Stimulated activated CD4-positive, alpha-beta T cell treated with anti-CD3 and anti-CD28 coated beads, Interleukin-1b, Interleukin-23, amount 100 ng/mL, for 48 hours (primary cell): ENCODE measurements around the gene TUBA4A.
A peak's percentile ranks its signal among the peaks of the same experiment; 100 is the strongest.

Experiments used
- DNase-seq: peaks from one replicate; pipeline ENCODE4 v3.0.0-alpha.2; 2020

TUBA4A gene

DNA sequence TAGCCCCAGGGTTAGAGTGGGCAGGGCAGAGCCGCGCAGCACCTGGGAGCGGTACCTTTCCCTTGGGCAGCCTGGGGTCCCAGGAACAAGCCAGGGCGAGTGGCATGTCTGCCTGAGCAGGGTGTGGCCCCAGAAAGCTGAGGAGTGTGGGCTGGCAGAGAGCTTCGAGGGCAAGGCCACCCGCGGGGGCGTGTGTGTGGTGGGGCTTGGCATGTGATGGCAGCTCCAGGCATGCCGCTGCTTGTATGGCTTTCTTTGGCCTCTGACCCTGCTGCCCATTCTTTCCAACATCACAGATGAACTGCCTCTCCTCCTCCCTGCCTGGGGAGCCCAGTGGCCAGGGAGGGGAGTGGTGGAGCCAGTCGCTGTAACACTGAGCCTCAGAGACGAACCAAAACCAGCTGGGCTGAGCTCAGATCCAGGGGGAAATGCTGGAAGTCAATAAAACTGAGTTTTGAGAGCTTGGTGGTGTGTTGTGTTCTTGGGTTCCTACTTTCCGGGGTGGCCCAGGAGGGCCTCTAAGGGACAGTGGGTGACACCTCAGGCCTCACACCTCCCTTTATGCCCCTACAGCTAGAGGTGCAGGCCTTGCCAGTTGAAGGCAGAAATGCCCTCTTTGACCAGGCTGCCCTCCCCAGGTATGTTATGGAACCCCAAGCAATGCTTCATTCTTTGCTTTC, 32.9 kb upstream of the TUBA4A start:
- no peak for DNase-seq

DNA sequence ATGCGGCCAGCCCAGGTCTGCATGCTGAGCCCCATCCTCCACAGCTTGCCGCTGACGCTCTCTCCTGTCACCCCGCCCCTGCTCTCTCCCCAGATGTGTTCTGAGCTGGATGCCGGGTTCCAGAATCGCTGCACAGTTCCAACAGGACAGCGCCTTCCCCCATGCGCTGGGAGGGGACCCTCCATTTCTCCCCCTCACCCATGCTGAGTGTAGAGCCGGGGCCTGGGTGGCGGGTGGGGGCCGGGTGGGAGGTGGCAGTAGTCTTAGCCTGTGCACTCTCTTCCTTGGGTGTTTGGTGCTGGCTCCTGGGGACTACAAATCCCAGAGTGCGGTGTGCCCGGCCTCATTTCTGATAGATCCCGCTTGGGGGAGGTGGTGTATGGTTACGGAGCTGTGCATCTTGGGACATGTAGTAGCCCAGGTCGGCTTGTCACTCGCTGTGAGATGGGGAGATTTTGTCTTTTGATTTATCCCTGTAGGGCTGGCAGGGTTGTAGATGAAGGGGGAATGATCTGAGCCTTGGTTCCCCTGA, 32.2 kb upstream of the TUBA4A start:
- no peak for DNase-seq

DNA sequence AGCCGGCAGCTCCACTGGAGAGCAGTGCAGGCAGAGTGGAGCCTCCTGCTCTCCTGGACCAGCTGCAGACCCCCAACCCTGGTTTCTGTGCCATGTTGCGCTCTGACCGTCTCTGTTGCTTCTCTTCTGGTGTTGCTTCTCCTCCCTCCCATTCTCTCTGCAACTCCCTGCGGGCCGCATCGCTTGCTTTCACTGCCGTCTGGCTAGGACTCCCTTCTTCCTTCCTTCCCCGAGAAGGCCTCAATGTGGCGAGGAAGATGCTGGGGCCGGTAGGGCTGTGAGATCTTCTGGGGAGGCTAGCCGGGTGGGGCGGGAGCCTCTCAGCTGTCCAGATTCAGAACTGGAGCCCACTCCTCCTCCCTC, 31.6 kb upstream of the TUBA4A start:
- no peak for DNase-seq

DNA sequence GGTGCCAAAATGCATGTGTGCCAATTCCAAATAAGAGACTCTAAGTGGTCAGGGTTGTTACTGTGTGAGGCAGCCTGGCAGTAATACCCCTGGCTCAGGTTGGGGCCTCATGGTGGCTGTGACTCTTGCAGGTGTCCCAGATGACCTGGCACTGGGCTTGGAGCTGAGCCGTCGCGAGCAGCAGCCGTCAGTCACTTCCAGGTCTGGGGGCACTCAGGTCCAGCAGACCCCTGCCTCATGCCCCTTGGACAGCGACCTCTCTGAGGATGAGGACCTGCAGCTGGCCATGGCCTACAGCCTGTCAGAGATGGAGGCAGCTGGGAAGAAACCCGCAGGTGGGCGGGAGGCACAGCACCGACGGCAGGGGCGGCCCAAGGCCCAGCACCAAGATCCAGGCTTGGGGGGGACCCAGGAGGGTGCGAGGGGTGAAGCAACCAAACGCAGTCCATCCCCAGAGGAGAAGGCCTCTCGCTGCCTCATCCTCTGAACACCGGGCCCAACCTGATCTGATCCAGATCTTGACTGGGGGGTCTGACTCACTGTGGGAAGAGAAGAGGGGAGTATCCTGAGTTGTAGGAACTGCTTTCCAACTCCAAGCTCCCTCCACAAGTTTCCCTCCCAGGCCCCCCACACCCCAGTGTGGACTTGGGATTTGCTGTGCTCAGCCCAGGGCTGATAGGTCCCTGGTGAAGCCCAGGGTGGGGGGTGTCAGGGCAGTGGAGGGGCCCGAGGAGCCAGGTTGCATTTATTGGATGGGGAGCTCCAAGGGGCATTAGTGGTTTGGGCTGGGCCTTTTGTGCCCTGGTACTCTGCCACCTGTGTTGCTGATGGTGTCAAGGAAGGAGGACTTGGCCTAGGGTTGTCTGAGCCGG, 31.0 kb upstream of the TUBA4A start:
- DNase-seq = no peak

DNA sequence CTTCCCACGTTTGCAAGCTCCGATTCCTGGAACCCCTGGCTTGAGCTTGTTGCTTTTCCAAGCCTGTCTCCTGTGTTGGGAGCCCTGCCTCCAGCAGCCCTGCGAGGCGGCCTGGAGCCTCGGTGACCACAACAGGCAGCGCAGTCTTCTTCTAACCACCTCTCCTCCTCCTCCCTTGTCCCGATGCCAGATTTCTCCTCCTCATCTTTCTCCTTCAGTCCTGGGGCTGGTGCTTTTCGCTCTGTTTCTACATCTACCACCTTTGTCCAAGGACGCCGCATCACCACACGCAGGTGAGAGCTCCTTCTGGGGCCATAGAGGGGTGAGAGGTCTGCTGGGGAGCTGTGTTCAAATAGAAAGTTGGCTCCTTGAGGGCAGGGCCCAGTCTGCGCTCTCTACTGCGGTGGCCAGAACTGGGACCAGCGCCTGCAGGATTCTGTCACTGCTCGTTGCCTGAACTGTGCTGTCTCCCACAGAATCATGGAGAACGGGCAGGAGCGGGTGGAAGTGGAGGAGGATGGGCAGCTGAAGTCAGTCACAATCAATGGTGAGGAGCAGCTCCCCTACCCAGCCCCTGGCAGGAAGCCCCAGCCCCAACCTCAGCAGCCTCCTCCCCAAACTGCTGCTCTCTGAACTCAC, 29.3 kb upstream of the TUBA4A start:
- DNase-seq = no peak

DNA sequence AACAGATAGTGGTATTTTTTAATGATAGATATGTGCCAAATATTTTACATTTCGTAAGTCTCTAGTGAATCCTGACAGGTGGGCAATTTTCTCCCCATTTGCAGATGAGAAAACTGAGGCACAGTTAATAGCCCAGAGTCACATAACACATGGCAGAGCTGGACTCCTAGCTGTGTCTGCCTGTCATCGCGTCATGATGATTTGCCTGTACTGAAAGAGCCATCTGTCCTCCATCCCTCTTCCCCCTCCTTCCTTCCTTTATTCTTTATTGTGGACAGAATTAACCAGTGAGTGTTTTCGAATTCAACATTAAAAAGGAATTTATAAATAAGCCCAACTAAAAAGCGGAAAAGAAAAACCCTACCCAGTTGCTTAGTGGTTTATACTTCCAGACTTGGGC, 28.7 kb upstream of the TUBA4A start:
- no peak for DNase-seq

DNA sequence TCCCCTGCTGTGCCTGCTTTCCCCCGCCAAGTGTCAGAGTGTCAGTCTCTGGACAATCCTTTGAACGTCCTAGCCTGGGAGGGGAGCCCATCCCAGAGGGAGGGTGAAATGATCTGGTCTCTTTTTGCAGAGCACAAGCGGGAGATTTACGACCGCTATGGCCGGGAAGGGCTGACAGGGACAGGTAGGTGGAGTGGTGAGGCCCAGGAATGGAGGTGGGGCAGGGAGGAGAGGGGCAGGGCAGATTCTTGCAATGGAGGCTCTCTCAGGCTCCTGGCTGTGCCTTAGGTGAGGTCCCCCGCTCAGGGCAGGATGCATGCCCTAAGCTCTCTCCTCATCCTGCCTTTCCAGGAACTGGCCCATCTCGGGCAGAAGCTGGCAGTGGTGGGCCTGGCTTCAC, 27.9 kb upstream of the TUBA4A start:
- no peak for DNase-seq

DNA sequence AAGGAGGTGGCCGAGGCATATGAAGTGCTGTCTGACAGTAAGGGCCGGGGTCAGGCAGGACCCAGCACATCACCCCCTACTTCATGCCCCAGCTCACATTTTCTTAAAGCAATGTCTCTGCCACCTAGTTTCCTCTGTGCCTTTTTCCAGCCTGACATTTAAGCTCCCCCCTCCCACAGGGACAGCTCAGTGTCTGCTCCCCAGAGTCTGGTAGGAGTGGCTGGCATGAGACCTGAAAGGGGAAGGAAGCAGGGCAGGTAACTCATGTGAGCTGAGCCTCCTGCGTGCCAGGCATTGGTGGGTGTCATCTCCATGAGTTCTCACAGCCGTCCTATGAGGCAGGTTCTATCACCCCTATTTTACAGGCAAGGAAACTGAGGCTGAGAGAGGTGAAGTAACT, 26.9 kb upstream of the TUBA4A start:
- DNase-seq = no peak

DNA sequence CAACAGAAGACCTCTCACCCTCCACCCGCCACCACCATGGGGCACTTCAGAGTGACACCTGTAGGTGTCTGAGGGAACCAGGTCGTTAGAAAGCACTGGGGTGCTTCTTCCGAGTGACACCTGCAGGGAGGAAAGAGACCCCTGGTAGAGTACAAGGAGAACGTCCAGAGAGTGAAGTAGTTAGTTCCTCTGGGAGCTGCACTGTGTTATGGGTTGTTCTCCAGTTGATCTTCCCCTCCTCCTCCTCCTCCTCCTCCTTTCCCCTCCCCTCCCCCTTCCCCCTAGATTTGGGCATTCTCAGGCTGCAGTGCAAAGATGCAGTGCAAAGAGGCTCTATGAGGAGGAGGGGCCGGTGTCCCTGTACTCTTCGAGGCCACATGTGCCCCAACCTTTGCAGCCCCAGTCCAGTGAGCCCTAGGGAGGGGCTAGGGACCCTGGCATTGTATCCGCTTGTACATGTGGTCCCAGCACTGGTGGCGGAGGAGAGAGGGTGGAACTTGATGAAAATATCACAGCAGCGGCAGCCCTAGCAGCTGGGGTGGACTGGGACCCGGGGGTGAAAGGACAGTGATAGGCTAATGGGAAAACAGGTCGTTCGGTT, 26.3 kb upstream of the TUBA4A start:
- no peak for DNase-seq

DNA sequence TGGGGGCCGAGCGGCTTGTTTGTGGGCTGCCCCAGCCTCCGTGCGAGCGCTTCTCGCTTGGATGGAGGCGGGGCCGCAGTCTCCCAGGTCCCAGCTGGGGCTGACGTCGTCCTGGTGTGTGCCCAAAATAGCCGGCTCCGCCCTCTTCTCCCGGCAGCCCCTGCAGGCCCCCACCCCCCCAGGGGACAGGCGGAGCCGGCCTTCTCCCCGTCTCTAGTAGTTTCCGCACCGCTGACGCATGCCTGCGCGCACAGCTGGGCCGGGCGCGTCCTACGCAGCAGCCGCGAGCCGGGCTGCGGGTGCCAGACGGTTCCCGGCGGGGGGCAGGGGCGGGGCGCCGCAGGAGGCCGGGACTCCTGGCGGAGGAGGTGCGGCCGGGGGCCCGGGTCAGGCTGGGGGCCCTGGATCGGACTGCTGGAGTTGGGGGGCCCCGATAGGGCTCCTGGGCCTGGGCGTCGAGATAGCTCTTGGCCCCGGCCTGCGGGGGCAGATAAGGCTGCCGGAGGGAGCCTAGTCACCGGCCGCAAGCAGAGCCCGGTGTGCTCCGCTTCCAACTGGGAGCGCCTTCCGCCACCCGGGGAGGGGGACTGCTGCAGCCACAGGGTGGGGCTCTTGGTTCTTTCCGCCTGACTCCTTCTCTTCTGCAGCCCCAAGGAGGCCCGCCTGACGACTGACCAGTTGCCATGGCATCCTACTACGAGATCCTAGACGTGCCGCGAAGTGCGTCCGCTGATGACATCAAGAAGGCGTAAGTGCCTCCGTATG, 25.6 kb upstream of the TUBA4A start, which contains the start of gene DNAJB2:
TSS of gene DNAJB2 (plus strand) at position 216 of the 765 bp plus-strand sequence. CDS start at position 684, 468 bp downstream.
- peak; percentile 100 for DNase-seq

DNA sequence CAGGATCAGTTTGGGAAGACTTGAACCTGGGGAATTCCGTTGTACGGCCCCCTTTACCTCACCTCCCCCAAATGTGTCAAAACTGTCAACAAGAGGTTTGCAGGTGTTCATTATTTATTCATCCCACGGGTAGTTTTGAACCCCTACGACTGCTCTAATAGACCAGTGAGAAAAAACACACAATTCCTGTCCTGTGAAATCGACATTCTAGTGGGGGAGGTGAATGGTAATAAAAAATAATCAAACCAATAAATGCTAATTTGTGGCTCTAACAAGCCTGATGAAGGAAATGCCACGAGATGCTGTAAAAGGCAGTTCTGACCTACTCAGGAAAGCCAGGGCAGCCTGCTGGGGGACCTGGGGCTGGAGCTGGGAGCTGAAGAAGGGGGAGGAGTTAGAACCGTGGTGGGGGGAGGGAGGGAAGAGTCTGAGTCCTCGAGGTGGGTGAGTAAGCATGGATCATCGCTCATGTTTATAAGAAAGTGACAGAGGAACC, 25.0 kb upstream of the TUBA4A start:
- DNase-seq = no peak

DNA sequence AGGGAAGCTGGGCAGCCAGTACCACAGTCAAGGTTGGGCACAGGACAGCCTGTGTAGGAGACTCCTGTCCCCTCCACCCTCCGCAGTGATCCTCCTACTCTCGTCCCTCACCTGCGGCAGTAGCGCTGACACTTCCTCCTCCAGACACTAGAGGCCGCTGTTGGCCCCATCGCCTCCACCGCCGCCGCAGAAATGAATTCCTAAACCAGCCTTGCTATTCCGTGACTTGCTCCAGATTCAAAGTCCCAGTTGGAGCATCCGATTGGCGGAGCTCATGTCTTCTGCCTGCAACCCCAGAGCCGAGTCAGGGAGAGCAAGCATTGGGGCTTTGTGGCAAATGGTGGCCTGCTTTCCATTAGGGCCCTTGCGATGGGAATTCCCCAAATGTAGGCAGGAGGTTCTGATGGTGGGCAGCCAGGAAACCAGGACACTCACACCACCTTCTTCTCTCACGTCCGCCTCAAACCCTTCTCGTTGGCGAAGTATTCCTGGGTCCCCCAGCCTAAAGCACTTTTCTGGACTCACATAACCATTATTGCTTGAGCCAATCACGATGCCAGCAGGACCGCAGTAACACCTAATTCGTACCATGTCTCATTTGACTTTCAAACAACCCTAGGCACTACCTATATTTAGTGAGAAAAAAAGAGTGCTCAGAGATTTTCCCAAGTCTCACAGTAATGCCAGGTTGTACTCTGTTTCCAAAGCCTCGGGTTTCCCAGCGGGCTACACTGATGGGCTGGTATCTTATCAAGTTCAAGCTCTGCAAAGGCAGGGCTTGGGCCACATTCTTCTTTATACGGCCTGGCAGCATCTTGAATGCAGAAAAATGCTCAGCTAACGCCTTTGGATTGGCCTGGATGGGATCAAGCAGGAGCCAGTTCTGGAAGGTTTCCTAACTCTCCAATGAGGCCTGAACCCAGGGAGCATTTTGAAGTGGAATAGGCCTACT, 24.3 kb upstream of the TUBA4A start:
- peak; percentile 75 for DNase-seq

DNA sequence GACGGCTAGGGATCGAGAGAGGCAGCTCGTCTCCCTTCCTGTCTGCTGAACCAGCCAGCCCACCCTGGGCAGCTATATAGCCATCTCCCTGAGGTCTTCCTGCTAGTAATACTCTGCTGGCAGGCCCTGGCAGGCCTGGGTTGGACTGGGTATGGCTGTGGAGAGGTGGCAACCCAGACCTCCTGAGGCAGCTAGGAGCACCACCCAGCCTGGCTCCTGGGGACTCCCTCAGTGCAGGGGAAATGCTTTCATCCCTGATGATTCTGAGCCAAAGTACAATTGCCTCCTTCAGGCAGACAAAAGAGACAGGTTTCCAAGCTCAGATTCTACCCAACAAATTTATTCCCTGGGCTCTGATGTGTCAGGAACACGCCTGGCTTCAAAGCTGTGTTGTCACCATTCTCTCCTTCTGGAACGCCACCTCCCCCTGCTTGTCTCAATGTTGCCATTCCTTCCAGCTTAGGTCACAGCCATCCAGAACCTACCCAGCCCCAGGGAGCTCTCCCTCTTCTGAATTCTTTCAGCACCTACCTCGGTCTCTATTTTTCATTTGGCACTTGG, 20.7 kb upstream of the TUBA4A start:
- no peak for DNase-seq

DNA sequence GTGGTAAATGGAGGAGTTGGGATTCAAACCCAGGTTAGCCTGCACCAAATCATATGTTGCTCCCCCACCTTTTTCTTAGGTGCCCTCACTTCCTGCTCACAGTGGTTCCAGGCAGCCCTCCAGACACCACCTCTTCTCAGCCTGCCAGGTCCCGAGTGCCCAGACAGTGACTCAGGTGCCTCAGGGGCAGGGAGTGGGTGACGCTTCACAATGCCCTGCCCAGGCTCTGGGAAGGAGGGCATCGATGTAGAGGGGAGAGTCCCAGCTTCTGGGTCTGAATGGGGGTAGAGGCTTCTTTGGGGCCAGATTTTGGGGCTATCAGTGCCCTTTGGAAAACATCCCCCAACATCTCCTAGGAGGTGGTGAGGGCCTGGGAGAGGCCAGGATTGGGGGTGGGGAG, 20.2 kb upstream of the TUBA4A start:
- DNase-seq = no peak

DNA sequence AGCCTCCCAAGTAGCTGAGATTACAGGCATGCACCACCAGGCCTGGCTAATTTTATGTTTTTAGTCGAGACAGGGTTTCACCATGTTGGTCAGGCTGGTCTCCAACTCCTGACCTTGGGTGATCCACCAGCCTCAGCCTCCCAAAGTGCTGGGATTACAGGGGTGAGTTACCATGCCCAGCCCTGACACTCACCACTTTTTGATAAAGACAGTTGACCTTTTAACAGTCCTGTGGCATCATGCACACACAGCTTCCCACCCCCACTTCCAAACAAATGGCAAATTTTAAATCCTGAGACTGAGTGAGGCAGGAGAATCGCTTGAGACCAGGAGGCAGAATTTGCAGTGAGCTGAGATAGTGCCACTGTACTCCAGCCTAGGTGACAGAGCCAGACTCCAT, 19.3 kb upstream of the TUBA4A start:
- no peak for DNase-seq

DNA sequence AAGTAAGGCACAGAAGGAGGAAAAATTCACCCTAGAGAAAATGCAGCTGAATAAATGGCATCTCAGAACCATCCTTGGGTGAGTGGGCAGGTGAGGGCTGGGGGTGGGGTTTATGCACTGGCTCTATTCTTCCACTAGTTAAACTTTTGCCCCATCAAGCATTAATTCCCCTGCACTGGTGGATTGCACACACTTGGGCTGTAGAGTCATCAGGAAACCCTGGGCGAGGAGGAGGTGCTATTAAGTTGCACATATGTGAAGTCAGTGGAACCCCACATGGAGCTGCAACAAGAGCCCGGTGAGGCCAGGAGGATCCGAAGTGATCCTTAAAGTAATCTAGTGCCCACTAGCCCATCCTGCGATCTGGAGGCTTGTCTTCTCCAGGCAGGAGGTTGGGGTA, 18.6 kb upstream of the TUBA4A start:
- no peak for DNase-seq

DNA sequence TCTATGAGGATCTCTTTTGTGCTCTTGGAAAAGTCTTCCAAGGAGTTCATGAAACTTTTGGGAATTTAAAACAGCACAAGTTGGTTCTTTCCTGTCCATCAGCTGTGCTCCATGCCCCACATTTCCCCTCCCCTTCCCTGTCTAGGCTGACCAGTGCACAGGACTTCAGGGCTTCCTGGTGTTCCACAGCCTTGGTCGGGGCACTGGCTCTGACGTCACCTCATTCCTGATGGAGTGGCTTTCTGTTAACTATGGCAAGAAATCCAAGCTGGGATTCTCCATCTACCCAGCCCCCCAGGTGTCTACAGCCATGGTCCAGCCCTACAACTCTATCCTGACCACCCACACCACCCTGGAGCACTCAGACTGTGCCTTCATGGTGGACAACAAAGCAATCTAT, 17.3 kb upstream of the TUBA4A start:
- DNase-seq = no peak

DNA sequence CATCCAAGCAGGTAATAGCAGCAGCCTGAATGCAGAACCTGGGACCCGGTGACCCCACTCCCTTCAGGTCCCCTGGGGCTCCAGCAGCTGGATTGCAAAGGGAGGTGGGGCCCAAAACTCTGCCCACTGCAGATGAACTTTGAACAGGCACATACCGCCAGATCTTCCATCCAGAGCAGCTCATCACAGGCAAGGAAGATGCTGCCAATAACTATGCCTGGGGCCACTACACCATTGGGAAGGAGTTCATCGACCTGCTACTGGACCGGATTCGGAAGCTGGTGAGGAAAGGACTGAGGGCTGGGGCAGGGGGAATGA, 16.3 kb upstream of the TUBA4A start:
- DNase-seq = no peak

DNA sequence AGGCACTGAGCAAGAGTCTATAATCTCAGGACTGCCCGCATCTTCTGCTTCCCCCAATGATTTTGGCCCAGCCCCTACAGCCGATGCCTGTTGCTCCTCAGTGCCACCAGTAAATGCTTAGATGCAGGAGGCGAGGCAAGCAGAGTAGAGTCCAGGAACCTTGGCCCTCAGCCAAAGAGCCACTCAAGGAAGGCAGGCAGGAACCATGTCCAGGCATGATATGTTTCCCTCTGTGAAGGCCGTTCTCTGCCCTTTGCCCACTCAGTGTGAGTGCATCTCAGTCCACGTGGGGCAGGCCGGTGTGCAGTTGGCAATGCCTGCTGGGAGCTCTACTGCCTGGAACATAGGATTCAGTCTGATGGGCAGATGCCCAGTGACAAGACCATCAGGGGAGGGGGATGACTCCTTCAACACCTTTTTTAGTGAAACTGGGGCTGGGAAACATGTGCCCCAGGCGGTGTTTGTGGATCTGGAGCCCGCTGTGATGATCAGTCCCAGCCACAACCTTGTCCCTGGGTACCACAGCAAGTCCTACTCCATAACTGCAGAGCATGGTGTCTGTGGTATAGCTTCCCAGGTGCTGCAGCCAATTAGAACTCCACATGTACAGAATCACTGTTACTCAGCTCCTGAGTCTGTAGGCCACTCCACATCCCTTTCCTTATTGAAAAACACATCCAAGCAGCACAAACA, 15.8 kb upstream of the TUBA4A start:
- no peak for DNase-seq

DNA sequence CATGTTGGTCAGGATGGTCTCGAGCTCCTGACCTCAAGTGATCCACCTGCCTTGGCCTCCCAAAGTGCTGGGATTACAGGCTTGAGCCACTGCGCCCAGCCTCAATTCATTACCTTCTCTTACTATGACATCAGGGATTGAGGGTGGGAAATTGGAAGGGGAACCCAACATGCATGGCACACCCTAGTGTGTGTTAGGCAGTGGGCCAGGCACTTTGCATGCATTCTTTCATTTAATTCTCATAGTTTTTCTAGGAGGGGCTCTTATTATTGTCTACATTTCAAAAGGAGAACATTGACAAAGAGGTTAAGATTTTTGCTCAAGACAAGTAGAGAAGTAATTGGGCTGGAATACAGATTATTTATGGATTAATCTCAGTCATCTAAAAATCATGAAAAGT, 14.6 kb upstream of the TUBA4A start:
- no peak for DNase-seq
